H1 (cell line): ENCODE data around the gene GCK. TPM values are rescaled to one million over a fixed set of nuclear protein-coding genes. Genes with fewer than 3 reads are reported as not detected.

Source experiments
- CTCF ChIP-seq, 3 experiments: IDR thresholded peaks; 1 replicate in 2 of 3; 2 replicates in 1 of 3; pipeline versions ENCODE4 v1.5.1 to v1.6.1; 2011; ENCODE audit warnings: low read length in 3 of 3, mild to moderate bottlenecking in 3 of 3, inconsistent platforms in 2 of 3, low read depth in 1 of 3, moderate library complexity in 1 of 3; ENCODE audit not compliant: insufficient read depth in 1 of 3; ENCODE audit errors: control extremely low read depth in 1 of 3
- FOSL1 ChIP-seq: IDR thresholded peaks from 2 replicates; pipeline ENCODE4 v1.6.1; 2011; ENCODE audit warnings: mild to moderate bottlenecking, low read depth, low read length, moderate library complexity; ENCODE audit not compliant: insufficient read depth
- GTF2F1 ChIP-seq: IDR thresholded peaks from 2 replicates; pipeline ENCODE4 v1.6.1; 2012; ENCODE audit warnings: low read depth, low read length, improper control_type of control experiment, borderline replicate concordance
- HDAC6 ChIP-seq: IDR thresholded peaks from one replicate; pipeline ENCODE4 v1.7.1; 2012; ENCODE audit warnings: low read depth, mild to moderate bottlenecking, inconsistent platforms, low read length, moderate library complexity
- RNF2 ChIP-seq: fragments of 200-900, 300-1000 bp; sonication (generic); IDR thresholded peaks from 2 replicates; pipeline ENCODE4 v1.7.1; 2016; ENCODE audit warnings: borderline replicate concordance, low read depth, mild to moderate bottlenecking, antibody characterized with exemption, low read length; ENCODE audit not compliant: poor library complexity, severe bottlenecking; ENCODE audit errors: missing control alignments
- SUZ12 ChIP-seq: fragments of 200-600 bp; sonication (generic); IDR thresholded peaks from 2 replicates; pipeline ENCODE4 v1.6.1; 2012; ENCODE audit warnings: mild to moderate bottlenecking, inconsistent platforms, low read length, moderate library complexity, mixed read lengths
- TAF7 ChIP-seq: optimal IDR thresholded peaks from 2 replicates; pipeline ENCODE3; 2011; ENCODE audit warnings: low read depth, mild to moderate bottlenecking, inconsistent platforms, low read length, moderate library complexity, borderline replicate concordance
- polyA plus RNA-seq, 7 experiments: library from polyadenylated mRNA; depleted of rRNA in 3 of 7; stranded (reverse) in 5 of 7; unstranded in 2 of 7; fragments of >200 nt in 5 of 7; fragments of 200-250 nt in 2 of 7; gene quantifications; 1 replicate in 5 of 7; 2 replicates in 1 of 7; 4 replicates in 1 of 7; pipeline versions ENCODE4 v1.2.1 to v1.2.3, GENCODE V29; 2011 to 2013; ENCODE audit warnings: missing spikeins in 2 of 7, mixed read lengths in 2 of 7
- total RNA-seq: library from RNA; stranded (reverse); fragmentation: NEBNext Ultra II Directional; extraction: Animal tissue kit (Norgen Biotek cat#: 25700); gene quantifications from 2 replicates; pipeline ENCODE4 v1.2.1, GENCODE V29; 2021

Gene GCK
- total and polyA plus RNA-seq, 2 of the 8 experiments (the other 6 are each of a cell fraction or from before 2014, with no cell fraction given), result 2.4 to 4.9 TPM

GRCh38 chr7:44094883-44095592, 94.2 kb downstream of the GCK start (continued):
- TF ChIP-seq CTCF (IDR thresholded peaks at IDR 0.05; ENCODE audit: control extremely low read depth in 1 of 3, insufficient read depth in 1 of 3, low read depth in 1 of 3, low read length in 3 of 3) (no peak), RNF2 (no peak), HDAC6 (no peak), SUZ12 (no peak), GTF2F1 (no peak), TAF7 (no peak), FOSL1 (no peak)
